ENCODE data around the gene TIMP1.

DNA sequence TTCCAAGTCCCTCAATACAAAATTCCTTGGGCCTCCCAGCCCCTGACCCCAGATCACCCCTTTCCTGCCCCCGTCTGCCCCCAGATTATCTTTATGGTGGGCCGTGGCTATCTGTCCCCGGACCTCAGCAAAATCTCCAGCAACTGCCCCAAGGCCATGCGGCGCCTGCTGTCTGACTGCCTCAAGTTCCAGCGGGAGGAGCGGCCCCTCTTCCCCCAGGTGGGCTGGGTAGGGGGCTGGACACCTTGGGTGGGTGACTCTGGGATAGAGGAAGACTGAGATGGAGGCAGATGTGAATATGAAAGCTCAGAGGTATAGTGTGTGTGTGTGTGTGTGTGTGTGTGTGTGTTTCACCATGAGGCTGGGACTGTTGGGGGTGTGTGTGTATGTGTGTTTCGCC lies 11.4 kb upstream of the TIMP1 start:
- TF ChIP-seq POLR2A (IDR thresholded peaks at IDR 0.05; ENCODE audit: low read depth, low read length) (no peak), POLR2AphosphoS5 (IDR thresholded peaks at IDR 0.05; ENCODE audit: low read depth, low read length) (no peak), TAF1 (IDR thresholded peaks at IDR 0.05; ENCODE audit: borderline replicate concordance, low read depth, low read length) (no peak)
